GM19240 (cell line): ENCODE data around the gene PCDHGB4.
"Not testable (repeated sequence)": the region's sequence is repeated elsewhere in the genome, so short reads cannot be mapped to it uniquely, and the experiment has no call there.

Experiments used
- DNase-seq: peaks from one replicate; pipeline ENCODE4 v3.0.0; 2011; ENCODE audit warnings: low spot score; ENCODE audit not compliant: insufficient read length

Gene PCDHGB4

GRCh38 chr5:141366016-141366896, 21.2 kb upstream of the PCDHGB4 start:
- DNase-seq: no peak

- no peak for DNase-seq
These were observed 17.3 kb upstream of the PCDHGB4 start, which contains the start of gene PCDHGB3 for GRCh38 chr5:141369994-141370848. TSS of gene PCDHGB3 (plus strand) at chr5:141370242. CDS start at chr5:141370395, 153 bp downstream.

- DNase-seq: no peak
These were observed 15.7 kb upstream of the PCDHGB4 start for GRCh38 chr5:141371572-141372475.

DNA sequence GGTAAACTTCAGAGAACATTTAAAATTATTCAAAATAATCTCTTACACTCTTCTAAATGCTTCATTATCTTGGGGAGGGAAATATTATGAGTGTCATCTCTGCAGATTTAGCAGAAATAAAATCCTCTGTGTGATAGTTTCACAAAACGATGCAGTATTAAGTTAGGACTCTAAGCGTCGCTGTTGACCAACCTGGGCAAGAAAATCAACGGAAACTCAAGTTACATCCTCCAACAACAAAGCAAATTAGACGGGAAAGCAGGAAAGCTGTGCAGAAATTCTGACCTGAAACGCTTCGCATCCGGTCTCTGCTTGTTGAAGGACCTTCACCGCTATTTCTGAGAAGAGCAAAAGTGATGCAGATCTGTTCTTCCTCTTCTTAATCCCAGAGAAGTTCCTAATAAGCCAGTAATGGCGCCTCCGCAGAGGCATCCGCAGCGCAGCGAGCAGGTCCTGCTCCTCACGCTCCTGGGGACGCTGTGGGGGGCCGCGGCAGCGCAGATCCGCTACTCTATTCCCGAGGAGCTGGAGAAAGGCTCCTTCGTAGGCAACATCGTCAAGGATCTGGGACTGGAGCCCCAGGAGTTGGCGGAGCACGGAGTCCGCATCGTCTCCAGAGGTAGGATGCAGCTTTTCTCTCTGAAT, 13.7 kb upstream of the PCDHGB4 start, which contains the start of gene PCDHGA6:
Gene PCDHGA6, plus strand, starts transcription at position 219 of the 645 bp plus-strand sequence. Its CDS starts 193 bp downstream, at position 412.
- no peak for DNase-seq

DNA sequence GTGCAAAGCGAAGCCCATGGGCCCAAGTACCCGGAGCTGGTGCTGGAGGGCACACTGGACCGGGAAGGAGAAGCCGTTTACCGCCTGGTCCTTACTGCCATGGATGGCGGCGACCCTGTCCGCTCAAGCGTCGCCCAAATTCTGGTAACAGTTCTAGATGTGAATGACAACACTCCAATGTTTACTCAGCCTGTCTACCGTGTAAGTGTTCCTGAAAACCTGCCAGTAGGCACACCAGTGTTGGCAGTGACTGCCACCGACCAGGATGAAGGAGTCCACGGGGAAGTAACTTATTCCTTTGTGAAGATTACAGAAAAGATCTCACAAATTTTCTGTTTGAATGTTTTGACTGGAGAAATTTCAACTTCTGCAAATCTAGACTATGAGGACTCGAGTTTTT, 12.9 kb upstream of the PCDHGB4 start:
- no peak for DNase-seq

DNA sequence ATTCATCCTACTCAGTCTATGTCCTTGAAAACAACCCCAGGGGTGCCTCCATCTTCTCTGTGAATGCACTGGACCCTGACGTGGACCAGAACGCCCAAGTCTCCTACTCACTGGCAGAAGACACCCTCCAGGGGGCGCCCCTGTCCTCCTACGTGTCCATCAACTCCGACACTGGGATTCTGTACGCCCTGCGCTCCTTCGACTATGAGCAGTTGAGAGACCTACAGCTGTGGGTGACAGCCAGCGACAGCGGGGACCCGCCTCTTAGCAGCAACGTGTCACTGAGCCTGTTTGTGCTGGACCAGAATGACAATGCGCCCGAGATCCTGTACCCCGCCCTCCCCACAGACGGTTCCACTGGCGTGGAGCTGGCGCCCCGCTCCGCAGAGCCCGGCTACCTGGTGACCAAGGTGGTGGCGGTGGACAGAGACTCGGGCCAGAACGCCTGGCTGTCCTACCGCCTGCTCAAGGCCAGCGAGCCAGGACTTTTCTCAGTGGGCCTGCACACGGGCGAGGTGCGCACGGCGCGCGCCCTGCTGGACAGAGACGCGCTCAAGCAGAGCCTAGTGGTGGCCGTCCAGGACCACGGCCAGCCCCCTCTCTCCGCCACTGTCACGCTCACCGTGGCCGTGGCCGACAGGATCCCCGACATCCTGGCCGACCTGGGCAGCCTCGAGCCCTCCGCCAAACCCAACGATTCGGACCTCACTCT, 11.9 kb upstream of the PCDHGB4 start:
- DNase-seq: not testable (repeated sequence)

- DNase-seq: no peak
These were observed 4.8 kb upstream of the PCDHGB4 start, which contains the start of gene PCDHGA7 for GRCh38 chr5:141382469-141383294. TSS of gene PCDHGA7 (plus strand) at chr5:141382742. CDS start at chr5:141382900, 158 bp downstream.

- no peak for DNase-seq
These were observed 4.2 kb upstream of the PCDHGB4 start for GRCh38 chr5:141383345-141383744.

DNA sequence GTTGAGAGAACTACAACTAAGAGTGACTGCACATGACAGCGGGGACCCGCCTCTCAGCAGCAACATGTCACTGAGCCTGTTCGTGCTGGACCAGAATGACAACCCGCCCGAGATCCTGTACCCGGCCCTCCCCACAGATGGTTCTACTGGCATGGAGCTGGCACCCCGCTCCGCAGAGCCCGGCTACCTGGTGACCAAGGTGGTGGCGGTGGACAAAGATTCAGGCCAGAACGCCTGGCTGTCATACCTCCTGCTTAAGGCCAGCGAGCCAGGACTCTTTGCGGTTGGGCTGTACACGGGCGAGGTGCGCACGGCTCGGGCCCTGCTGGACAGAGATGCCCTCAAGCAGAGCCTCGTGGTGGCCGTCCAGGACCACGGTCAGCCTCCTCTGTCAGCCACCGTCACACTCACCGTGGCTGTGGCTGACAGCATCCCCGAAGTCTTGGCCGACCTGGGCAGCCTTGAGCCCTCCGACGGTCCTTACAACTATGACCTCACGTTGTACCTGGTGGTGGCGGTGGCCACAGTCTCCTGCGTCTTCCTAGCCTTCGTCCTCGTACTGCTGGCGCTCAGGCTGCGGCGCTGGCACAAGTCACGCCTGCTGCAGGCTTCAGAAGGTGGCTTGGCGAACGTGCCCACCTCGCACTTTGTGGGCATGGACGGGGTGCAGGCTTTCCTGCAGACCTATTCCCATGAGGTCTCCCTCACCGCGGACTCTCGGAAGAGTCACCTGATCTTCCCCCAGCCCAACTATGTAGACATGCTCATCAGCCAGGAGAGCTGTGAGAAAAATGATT, 2.8 kb upstream of the PCDHGB4 start:
- DNase-seq: no peak

GRCh38 chr5:141388661-141389060, 1.2 kb downstream of the PCDHGB4 start:
- no peak for DNase-seq

DNA sequence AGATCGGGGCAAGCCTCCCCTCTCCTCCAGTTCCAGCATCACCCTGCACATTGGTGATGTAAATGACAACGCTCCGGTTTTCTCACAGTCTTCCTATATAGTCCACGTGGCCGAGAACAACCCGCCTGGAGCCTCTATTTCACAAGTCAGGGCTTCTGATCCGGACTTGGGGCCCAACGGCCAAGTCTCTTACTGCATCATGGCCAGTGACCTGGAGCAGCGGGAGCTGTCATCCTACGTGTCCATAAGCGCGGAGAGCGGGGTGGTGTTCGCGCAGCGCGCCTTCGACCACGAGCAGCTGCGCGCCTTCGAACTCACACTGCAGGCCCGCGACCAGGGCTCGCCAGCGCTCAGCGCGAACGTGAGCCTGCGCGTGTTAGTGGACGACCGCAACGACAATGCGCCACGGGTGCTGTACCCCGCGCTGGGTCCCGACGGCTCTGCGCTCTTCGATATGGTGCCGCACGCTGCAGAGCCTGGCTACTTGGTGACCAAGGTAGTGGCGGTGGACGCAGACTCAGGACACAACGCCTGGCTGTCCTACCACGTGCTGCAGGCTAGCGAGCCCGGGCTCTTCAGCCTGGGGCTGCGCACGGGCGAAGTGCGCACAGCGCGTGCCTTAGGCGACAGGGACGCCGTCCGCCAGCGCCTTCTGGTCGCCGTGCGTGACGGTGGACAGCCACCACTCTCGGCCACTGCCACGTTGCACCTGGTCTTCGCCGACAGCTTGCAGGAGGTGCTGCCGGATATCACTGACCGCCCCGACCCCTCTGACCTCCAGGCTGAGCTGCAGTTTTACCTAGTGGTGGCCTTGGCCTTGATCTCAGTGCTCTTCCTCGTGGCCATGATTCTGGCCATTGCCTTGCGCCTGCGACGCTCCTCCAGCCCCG, 1.9 kb downstream of the PCDHGB4 start:
- no peak for DNase-seq

GRCh38 chr5:141392429-141393198, 5.1 kb downstream of the PCDHGB4 start, which contains the start of gene PCDHGA8:
TSS of gene PCDHGA8 (plus strand) at chr5:141392633. CDS start at chr5:141392814, 181 bp downstream.
- DNase-seq: no peak

DNA sequence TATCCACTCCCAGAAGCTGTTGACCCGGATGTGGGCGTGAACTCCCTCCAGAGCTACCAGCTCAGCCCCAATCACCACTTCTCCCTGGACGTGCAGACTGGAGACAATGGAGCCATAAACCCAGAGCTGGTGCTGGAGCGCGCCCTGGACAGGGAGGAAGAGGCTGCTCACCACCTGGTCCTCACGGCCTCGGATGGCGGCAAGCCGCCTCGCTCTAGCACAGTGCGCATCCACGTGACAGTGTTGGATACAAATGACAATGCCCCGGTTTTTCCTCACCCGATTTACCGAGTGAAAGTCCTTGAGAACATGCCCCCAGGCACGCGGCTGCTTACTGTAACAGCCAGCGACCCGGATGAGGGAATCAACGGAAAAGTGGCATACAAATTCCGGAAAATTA, 5.8 kb downstream of the PCDHGB4 start:
- DNase-seq: no peak

DNA sequence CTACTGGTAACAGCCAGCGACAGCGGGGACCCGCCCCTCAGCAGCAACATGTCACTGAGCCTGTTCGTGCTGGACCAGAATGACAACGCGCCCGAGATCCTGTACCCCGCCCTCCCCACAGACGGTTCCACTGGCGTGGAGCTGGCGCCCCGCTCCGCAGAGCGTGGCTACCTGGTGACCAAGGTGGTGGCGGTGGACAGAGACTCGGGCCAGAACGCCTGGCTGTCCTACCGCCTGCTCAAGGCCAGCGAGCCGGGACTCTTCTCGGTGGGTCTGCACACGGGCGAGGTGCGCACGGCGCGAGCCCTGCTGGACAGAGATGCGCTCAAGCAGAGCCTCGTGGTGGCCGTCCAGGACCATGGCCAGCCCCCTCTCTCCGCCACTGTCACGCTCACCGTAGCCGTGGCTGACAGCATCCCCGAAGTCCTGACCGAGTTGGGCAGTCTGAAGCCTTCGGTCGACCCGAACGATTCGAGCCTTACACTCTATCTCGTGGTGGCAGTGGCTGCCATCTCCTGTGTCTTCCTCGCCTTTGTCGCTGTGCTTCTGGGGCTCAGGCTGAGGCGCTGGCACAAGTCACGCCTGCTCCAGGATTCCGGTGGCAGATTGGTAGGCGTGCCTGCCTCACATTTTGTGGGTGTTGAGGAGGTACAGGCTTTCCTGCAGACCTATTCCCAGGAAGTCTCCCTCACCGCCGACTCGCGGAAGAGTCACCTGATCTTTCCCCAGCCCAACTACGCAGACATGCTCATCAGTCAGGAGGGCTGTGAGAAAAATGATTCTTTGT, 7.1 kb downstream of the PCDHGB4 start:
- not testable (repeated sequence) for DNase-seq
